HepG2 (cell line): ENCODE measurements around the gene PSMG4. TPM values are rescaled to one million over a fixed set of nuclear protein-coding genes. Genes with fewer than 3 reads are reported as not detected.

Experiments used
- ATAC-seq: fragments of 200-7000 bp; cut with Tn5 transposase; 3 replicates; pipeline ENCODE4 v1.9.1; 2020; ENCODE audit warnings: mild to moderate bottlenecking, moderate library complexity
- BruUV-seq: library from RNA; stranded (reverse); fragments of 400-500 nt; replicated peaks from 2 replicates; lab custom pipeline; 2021; lab: Mats Ljungman, UMichigan
- CTCF ChIA-PET: fragments of 300-600 bp; formaldehyde crosslinking; extraction: SDS; loops from one replicate; lab custom pipeline; 2021; ENCODE audit warnings: low total read pairs, inconsistent platforms, low intra/inter-chr PET ratio; lab: Yijun Ruan, JAX
- POLR2A ChIA-PET: fragments of 350-600 bp; sonication (Branson Sonifier 250); formaldehyde crosslinking; loops from one replicate; lab custom pipeline; 2020; ENCODE audit warnings: antibody characterized with exemption, inconsistent platforms; lab: Yijun Ruan, JAX
- DNase-seq: peaks from one replicate; pipeline ENCODE4 v3.0.0-alpha.2; 2015; ENCODE audit warnings: low spot score
- FAIRE-seq: peaks from 3 replicates; lab custom pipeline; 2011; peaks lifted over from hg19 to GRCh38; lab: Jason Lieb, UNC
- H2AFZ ChIP-seq: one replicate; pipeline ENCODE4 v1.6.1; 2011; ENCODE audit warnings: low read length, inconsistent platforms
- H3K27ac ChIP-seq: fragments of 300-600 bp; 3 replicates; pipeline ENCODE4 v1.8.0; 2011; ENCODE audit warnings: mixed run types, mild to moderate bottlenecking, mixed read lengths, low read length, inconsistent platforms; ENCODE audit not compliant: insufficient read depth; ENCODE audit errors: extremely low read length
- H3K27me3 ChIP-seq, 2 experiments: fragments of 200-600 bp in 1 of 2; 2 replicates in 1 of 2; 3 replicates in 1 of 2; pipeline versions ENCODE4 v1.6.0 to v1.8.0; 2011; ENCODE audit warnings: low read length in 2 of 2, mild to moderate bottlenecking in 2 of 2, moderate library complexity in 2 of 2, inconsistent platforms in 1 of 2; ENCODE audit not compliant: insufficient read depth in 2 of 2, control insufficient read depth in 1 of 2
- H3K36me3 ChIP-seq, 2 experiments: fragments of 200-600 bp in 1 of 2; replicated peaks in 1 of 2; 2 replicates in 1 of 2; 3 replicates in 1 of 2; pipeline versions ENCODE4 v1.5.1 to v1.8.0; 2011; ENCODE audit warnings: low read length in 2 of 2, inconsistent platforms in 1 of 2; ENCODE audit not compliant: insufficient read depth in 2 of 2, control insufficient read depth in 1 of 2
- H3K4me1 ChIP-seq: 2 replicates; pipeline ENCODE4 v1.5.1; 2012; ENCODE audit warnings: low read length, inconsistent platforms; ENCODE audit not compliant: insufficient read depth
- H3K4me2 ChIP-seq: 2 replicates; pipeline ENCODE4 v1.6.0; 2011; ENCODE audit warnings: low read depth, low read length, inconsistent platforms
- H3K4me3 ChIP-seq, 3 experiments: fragments of 200-600 bp in 1 of 3; sonication (generic), shearing (Covaris generic) in 1 of 3; replicated peaks in 1 of 3; 2 replicates each; pipeline ENCODE4 v1.5.1; 2011 to 2016; ENCODE audit warnings: low read length in 3 of 3, inconsistent platforms in 2 of 3, low read depth in 2 of 3, mild to moderate bottlenecking in 2 of 3, control low read depth in 1 of 3, mixed read lengths in 1 of 3; ENCODE audit not compliant: insufficient read depth in 1 of 3
- H3K79me2 ChIP-seq: one replicate; pipeline ENCODE4 v1.6.1; 2011; ENCODE audit warnings: low read length, inconsistent platforms; ENCODE audit not compliant: insufficient read depth
- H3K9ac ChIP-seq: 2 replicates; pipeline ENCODE4 v1.6.0; 2011; ENCODE audit warnings: mild to moderate bottlenecking, low read depth, low read length, inconsistent platforms; ENCODE audit not compliant: insufficient read depth
- H3K9me3 ChIP-seq: 2 replicates; pipeline ENCODE4 v1.5.1; 2012; ENCODE audit warnings: mild to moderate bottlenecking, low read length
- H4K20me1 ChIP-seq: 2 replicates; pipeline ENCODE4 v1.6.0; 2011; ENCODE audit warnings: inconsistent platforms, mild to moderate bottlenecking, low read length, moderate library complexity; ENCODE audit not compliant: insufficient read depth
- ATF7-NPFF ChIP-seq: sonication (generic); formaldehyde crosslinking; IDR thresholded peaks from 2 replicates; pipeline ENCODE4 v1.8.1; 2023; ENCODE audit warnings: mild to moderate bottlenecking, low read depth, missing genetic modification reagents, moderate library complexity
- BCL6 ChIP-seq: IDR thresholded peaks from 2 replicates; pipeline ENCODE4 v1.6.1; 2016; ENCODE audit warnings: missing genetic modification reagents, missing compliant biosample characterization
- HNF4G ChIP-seq, 2 experiments: sonication (generic) in 1 of 2; formaldehyde crosslinking in 1 of 2; IDR thresholded peaks; 2 replicates each; pipeline versions ENCODE4 v1.4.0 to v1.6.1; 2011 to 2020; ENCODE audit warnings: borderline replicate concordance in 2 of 2, low read depth in 2 of 2, mild to moderate bottlenecking in 2 of 2, low read length in 1 of 2, missing genetic modification reagents in 1 of 2, moderate library complexity in 1 of 2
- NR1H2 ChIP-seq: sonication (generic); formaldehyde crosslinking; IDR thresholded peaks from 2 replicates; pipeline ENCODE4 v1.8.1; 2022; ENCODE audit warnings: low read depth, missing genetic modification reagents, borderline replicate concordance
- POLR2G ChIP-seq: fragments of 200-400 bp; formaldehyde crosslinking; IDR thresholded peaks from 2 replicates; pipeline ENCODE4 v1.6.1; 2018; ENCODE audit warnings: mild to moderate bottlenecking, low read depth, low read length, moderate library complexity
- TFE3 ChIP-seq: IDR thresholded peaks from 2 replicates; pipeline ENCODE4 v1.6.1; 2016
- YEATS2 ChIP-seq: sonication (generic); formaldehyde crosslinking; IDR thresholded peaks from 2 replicates; pipeline ENCODE4 v1.4.0; 2020; ENCODE audit warnings: missing genetic modification reagents, borderline replicate concordance
- ZBTB21 ChIP-seq: sonication (generic); formaldehyde crosslinking; IDR thresholded peaks from 2 replicates; pipeline ENCODE4 v1.4.0; 2020; ENCODE audit warnings: missing genetic modification reagents
- ZFP36 ChIP-seq: fragments of 150-350 bp; IDR thresholded peaks from 2 replicates; pipeline ENCODE4 v1.6.1; 2018; ENCODE audit warnings: borderline replicate concordance, low read length, low read depth; ENCODE audit not compliant: partially characterized antibody
- ZNF383 ChIP-seq: sonication (generic); formaldehyde crosslinking; IDR thresholded peaks from 2 replicates; pipeline ENCODE4 v1.4.0; 2020; ENCODE audit warnings: missing genetic modification reagents, mild to moderate bottlenecking, borderline replicate concordance
- ZNF556 ChIP-seq: sonication (generic); formaldehyde crosslinking; IDR thresholded peaks from 2 replicates; pipeline ENCODE4 v1.4.0; 2020; ENCODE audit warnings: mild to moderate bottlenecking, missing genetic modification reagents, borderline replicate concordance
- ZNF768 ChIP-seq: sonication (generic); formaldehyde crosslinking; IDR thresholded peaks from 2 replicates; pipeline ENCODE4 v1.4.0; 2020; ENCODE audit warnings: missing genetic modification reagents
- ZNF782 ChIP-seq: sonication (generic); formaldehyde crosslinking; IDR thresholded peaks from 2 replicates; pipeline ENCODE4 v1.4.0; 2020; ENCODE audit warnings: missing genetic modification reagents, mild to moderate bottlenecking, borderline replicate concordance
- WGBS: methylation state at CpG from one replicate; pipeline ENCODE4 v1.1.6; 2017; ENCODE audit warnings: low lambda C conversion rate; 5-methylcytosine and 5-hydroxymethylcytosine counted together
- in situ Hi-C: cut with HindIII; loops from 2 replicates; pipeline ENCODE4 v1.10.0; 2017; ENCODE audit warnings: low pct_unique_long_range_greater_than_20kb; ENCODE audit not compliant: extremely low pct_ligation_motif_present
- intact Hi-C: fragments of 100-400 bp; cut with micrococcal nuclease; formaldehyde crosslinking; loops from one replicate; pipeline ENCODE4 v1.10.0; 2022; ENCODE audit not compliant: unreplicated experiment
- polyA plus RNA-seq, 8 experiments: library from polyadenylated mRNA; depleted of rRNA in 3 of 8; stranded (reverse) in 7 of 8; unstranded in 1 of 8; fragments of >200 nt; fragmentation: Illumina TruSeq in 4 of 8; extraction: Trizol in 4 of 8; gene quantifications; 2 replicates each; pipeline versions ENCODE4 v1.2.1 to v1.2.3, GENCODE V29; 2011 to 2016; ENCODE audit warnings: low read depth in 4 of 8, missing spikeins in 1 of 8, mixed read lengths in 1 of 8; ENCODE audit not compliant: insufficient read depth in 1 of 8
- total RNA-seq, 5 experiments: library from RNA; depleted of rRNA; stranded (reverse); fragments of >200 nt; fragmentation: Illumina TruSeq; extraction: Trizol; gene quantifications; 2 replicates each; pipeline ENCODE4 v1.2.3, GENCODE V29; 2016; ENCODE audit warnings: low read depth in 1 of 5
- TF ChIP-seq, protein P1 (sequence below), 2 experiments: sonication (generic) in 1 of 2; formaldehyde crosslinking in 1 of 2; IDR thresholded peaks; 2 replicates each; pipeline versions ENCODE4 v1.6.1 to v1.9.0; 2014 to 2022; ENCODE audit warnings: antibody characterized with exemption in 1 of 2, borderline replicate concordance in 1 of 2, inconsistent platforms in 1 of 2, low read depth in 1 of 2, missing genetic modification reagents in 1 of 2
- TF ChIP-seq, protein P2 (sequence below): sonication (generic); formaldehyde crosslinking; IDR thresholded peaks from 2 replicates; pipeline ENCODE4 v1.5.0; 2020; ENCODE audit warnings: missing genetic modification reagents

The PSMG4 gene
- total and polyA plus RNA-seq, 2 of the 13 experiments (the other 11 are each of a cell fraction or from before 2014, with no cell fraction given): 28.5 to 32.8 TPM

GRCh38 chr6:3296078-3296477 lies 37.3 kb downstream of the PSMG4 start (continued):
- peak; percentile 25 for TF ChIP-seq ZFP36
- TF ChIP-seq ZNF768: peak; percentile 99

GRCh38 chr6:3296537-3296936 lies 37.8 kb downstream of the PSMG4 start:
- DNase-seq (no peak), ATAC-seq (no peak)
- no peak overlapping the region for H3K27ac ChIP-seq
- TF ChIP-seq TFE3 (CRISPR knock-in tag) (no peak), BCL6 (CRISPR knock-in tag) (no peak), ATF7-NPFF (CRISPR knock-in tag) (no peak), HNF4G (IDR thresholded peaks at IDR 0.05; ENCODE audit: borderline replicate concordance, low read depth, low read length) (no peak), HNF4G (CRISPR knock-in tag; IDR thresholded peaks at IDR 0.05; ENCODE audit: borderline replicate concordance, low read depth) (no peak), ZNF556 (CRISPR knock-in tag) (no peak), ZNF383 (CRISPR knock-in tag) (no peak), POLR2G (no peak), YEATS2 (CRISPR knock-in tag) (no peak), ZBTB21 (CRISPR knock-in tag) (no peak), ZNF782 (CRISPR knock-in tag) (no peak), NR1H2 (no peak)
- TF ChIP-seq, protein P1, sequence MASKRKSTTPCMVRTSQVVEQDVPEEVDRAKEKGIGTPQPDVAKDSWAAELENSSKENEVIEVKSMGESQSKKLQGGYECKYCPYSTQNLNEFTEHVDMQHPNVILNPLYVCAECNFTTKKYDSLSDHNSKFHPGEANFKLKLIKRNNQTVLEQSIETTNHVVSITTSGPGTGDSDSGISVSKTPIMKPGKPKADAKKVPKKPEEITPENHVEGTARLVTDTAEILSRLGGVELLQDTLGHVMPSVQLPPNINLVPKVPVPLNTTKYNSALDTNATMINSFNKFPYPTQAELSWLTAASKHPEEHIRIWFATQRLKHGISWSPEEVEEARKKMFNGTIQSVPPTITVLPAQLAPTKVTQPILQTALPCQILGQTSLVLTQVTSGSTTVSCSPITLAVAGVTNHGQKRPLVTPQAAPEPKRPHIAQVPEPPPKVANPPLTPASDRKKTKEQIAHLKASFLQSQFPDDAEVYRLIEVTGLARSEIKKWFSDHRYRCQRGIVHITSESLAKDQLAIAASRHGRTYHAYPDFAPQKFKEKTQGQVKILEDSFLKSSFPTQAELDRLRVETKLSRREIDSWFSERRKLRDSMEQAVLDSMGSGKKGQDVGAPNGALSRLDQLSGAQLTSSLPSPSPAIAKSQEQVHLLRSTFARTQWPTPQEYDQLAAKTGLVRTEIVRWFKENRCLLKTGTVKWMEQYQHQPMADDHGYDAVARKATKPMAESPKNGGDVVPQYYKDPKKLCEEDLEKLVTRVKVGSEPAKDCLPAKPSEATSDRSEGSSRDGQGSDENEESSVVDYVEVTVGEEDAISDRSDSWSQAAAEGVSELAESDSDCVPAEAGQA (IDR thresholded peaks at IDR 0.05; ENCODE audit: low read depth): no peak
- TF ChIP-seq, protein P1 (CRISPR knock-in tag; IDR thresholded peaks at IDR 0.05; ENCODE audit: borderline replicate concordance): no peak
- TF ChIP-seq, protein P2, sequence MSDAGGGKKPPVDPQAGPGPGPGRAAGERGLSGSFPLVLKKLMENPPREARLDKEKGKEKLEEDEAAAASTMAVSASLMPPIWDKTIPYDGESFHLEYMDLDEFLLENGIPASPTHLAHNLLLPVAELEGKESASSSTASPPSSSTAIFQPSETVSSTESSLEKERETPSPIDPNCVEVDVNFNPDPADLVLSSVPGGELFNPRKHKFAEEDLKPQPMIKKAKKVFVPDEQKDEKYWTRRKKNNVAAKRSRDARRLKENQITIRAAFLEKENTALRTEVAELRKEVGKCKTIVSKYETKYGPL (CRISPR knock-in tag): no peak

More at GRCh38 chr6:3296537-3296936, 37.8 kb downstream of the PSMG4 start:
- Histone ChIP-seq H3K4me1 (peaks cover 11% of the 10 kb centered on the region), H3K9me3 (no peaks in the 10 kb centered on the region), H3K79me2 (no peaks in the 10 kb centered on the region), H3K36me3 (peaks cover 43 to 76% of the 10 kb centered on the region in 2 experiments), H3K27me3 (no peaks in the 10 kb centered on the region), H3K9ac (no peak overlapping the region), H3K4me2 (no peak overlapping the region), H3K4me3 (no peak overlapping the region), H2AFZ (no peak overlapping the region), H4K20me1 (no peaks in the 10 kb centered on the region)
- WGBS: 96% methylated on average over 11 of the region's 11 CpGs
- in situ Hi-C loops: loop anchor here (25.0 kb wide), 1 partner anchor 691 kb away; no protein-coding TSS in a partner anchor
- ChIA-PET POLR2A (no interaction called here), CTCF (no interaction called here)
- no TSS peak for BruUV-seq
- no peak for FAIRE-seq
- intact Hi-C loops: loop anchor here (5.0 kb wide), 1 partner anchor 156 kb away; no protein-coding TSS in a partner anchor
